ENCODE measurements around the gene BDP1.
"Not testable (repeated sequence)": the region's sequence is repeated elsewhere in the genome, so short reads cannot be mapped to it uniquely, and the experiment has no call there.

BDP1 gene

GRCh38 chr5:71455427-71456361, at the start of gene BDP1:
Gene BDP1, plus strand, starts transcription at chr5:71455651. Its CDS starts 227 bp downstream, at chr5:71455878.
- Histone ChIP-seq H3K36me3 (ENCODE audit: insufficient read depth, low read length) (peaks cover 28% of the 10 kb centered on the region), H3K9ac (ENCODE audit: insufficient read length) (peak within 1 kb of the TSS; percentile 86), H3K9me3 (ENCODE audit: low read depth, low read length) (no peaks in the 10 kb centered on the region), H3K4me3 (peak within 1 kb of the TSS; percentile 96), H3K27ac (peak within 1 kb of the TSS; percentile 75)
- TF ChIP-seq EZH2 (IDR thresholded peaks at IDR 0.05) (no peak), POLR2AphosphoS5 (IDR thresholded peaks at IDR 0.05; ENCODE audit: borderline replicate concordance, low read depth, low read length) (peak; percentile 87)
- no peak for DNase-seq (ENCODE audit: low read depth, low spot score)

GRCh38 chr5:71410088-71410487, 45.4 kb upstream of the BDP1 start:
- H3K36me3 ChIP-seq (ENCODE audit: insufficient read depth, low read length); H3K4me3 ChIP-seq; H3K9ac ChIP-seq (ENCODE audit: insufficient read length); DNase-seq (ENCODE audit: low read depth, low spot score); H3K9me3 ChIP-seq (ENCODE audit: low read depth, low read length); H3K27ac ChIP-seq: not testable (repeated sequence)

- not testable (repeated sequence) for H3K9me3 ChIP-seq (ENCODE audit: low read depth, low read length); H3K4me3 ChIP-seq; H3K36me3 ChIP-seq (ENCODE audit: insufficient read depth, low read length); DNase-seq (ENCODE audit: low read depth, low spot score); H3K9ac ChIP-seq (ENCODE audit: insufficient read length); H3K27ac ChIP-seq
These were observed 39.8 kb upstream of the BDP1 start for GRCh38 chr5:71415626-71416025.

- not testable (repeated sequence) for H3K9me3 ChIP-seq (ENCODE audit: low read depth, low read length); H3K36me3 ChIP-seq (ENCODE audit: insufficient read depth, low read length); H3K4me3 ChIP-seq; H3K27ac ChIP-seq; DNase-seq (ENCODE audit: low read depth, low spot score); H3K9ac ChIP-seq (ENCODE audit: insufficient read length)
These were observed 37.4 kb upstream of the BDP1 start for GRCh38 chr5:71418026-71418425.

- not testable (repeated sequence) for H3K9ac ChIP-seq (ENCODE audit: insufficient read length); DNase-seq (ENCODE audit: low read depth, low spot score); H3K36me3 ChIP-seq (ENCODE audit: insufficient read depth, low read length); H3K9me3 ChIP-seq (ENCODE audit: low read depth, low read length); H3K4me3 ChIP-seq
- peak overlapping the region; percentile 78; the same call in 1 of the 2 replicates for H3K27ac ChIP-seq
These were observed 34.2 kb upstream of the BDP1 start for GRCh38 chr5:71421278-71421677.

- DNase-seq (ENCODE audit: low read depth, low spot score); H3K4me3 ChIP-seq; H3K9ac ChIP-seq (ENCODE audit: insufficient read length); H3K27ac ChIP-seq; H3K36me3 ChIP-seq (ENCODE audit: insufficient read depth, low read length); H3K9me3 ChIP-seq (ENCODE audit: low read depth, low read length): not testable (repeated sequence)
These were observed 31.6 kb upstream of the BDP1 start for GRCh38 chr5:71423896-71424295.

- not testable (repeated sequence) for H3K9me3 ChIP-seq (ENCODE audit: low read depth, low read length); H3K36me3 ChIP-seq (ENCODE audit: insufficient read depth, low read length); H3K4me3 ChIP-seq; H3K9ac ChIP-seq (ENCODE audit: insufficient read length); DNase-seq (ENCODE audit: low read depth, low spot score)
- H3K27ac ChIP-seq: peak overlapping the region; percentile 36; the same call in 1 of the 2 replicates
These were observed 28.6 kb upstream of the BDP1 start for GRCh38 chr5:71426686-71427474.

GRCh38 chr5:71432410-71432809, 23.0 kb upstream of the BDP1 start:
- DNase-seq (ENCODE audit: low read depth, low spot score); H3K27ac ChIP-seq; H3K9me3 ChIP-seq (ENCODE audit: low read depth, low read length); H3K9ac ChIP-seq (ENCODE audit: insufficient read length); H3K4me3 ChIP-seq: not testable (repeated sequence)
- H3K36me3 ChIP-seq (ENCODE audit: insufficient read depth, low read length): peaks cover 27% of the 10 kb centered on the region

GRCh38 chr5:71434825-71435224, 20.6 kb upstream of the BDP1 start:
- DNase-seq (ENCODE audit: low read depth, low spot score): peak; percentile 86
- TF ChIP-seq POLR2AphosphoS5 (IDR thresholded peaks at IDR 0.05; ENCODE audit: borderline replicate concordance, low read depth, low read length): peak; percentile 53; the same call in 1 of the 2 replicates

GRCh38 chr5:71441564-71441963, 13.9 kb upstream of the BDP1 start:
- not testable (repeated sequence) for DNase-seq (ENCODE audit: low read depth, low spot score); H3K9me3 ChIP-seq (ENCODE audit: low read depth, low read length)

More at GRCh38 chr5:71434825-71435224, 20.6 kb upstream of the BDP1 start:
- H3K4me3 ChIP-seq; H3K9ac ChIP-seq (ENCODE audit: insufficient read length); H3K9me3 ChIP-seq (ENCODE audit: low read depth, low read length): not testable (repeated sequence)
- peak overlapping the region; percentile 89 for H3K27ac ChIP-seq
- H3K36me3 ChIP-seq (ENCODE audit: insufficient read depth, low read length): peaks cover 44% of the 10 kb centered on the region

GRCh38 chr5:71443891-71444290, 11.6 kb upstream of the BDP1 start:
- H3K27ac ChIP-seq: peak overlapping the region; percentile 73
- H3K4me3 ChIP-seq: peak overlapping the region; percentile 91
- not testable (repeated sequence) for H3K9me3 ChIP-seq (ENCODE audit: low read depth, low read length)

More at GRCh38 chr5:71441564-71441963, 13.9 kb upstream of the BDP1 start:
- H3K36me3 ChIP-seq (ENCODE audit: insufficient read depth, low read length): peaks cover 51% of the 10 kb centered on the region
- H3K9ac ChIP-seq (ENCODE audit: insufficient read length): not testable (repeated sequence)
- peak overlapping the region; percentile 74 for H3K4me3 ChIP-seq
- H3K27ac ChIP-seq: peak overlapping the region; percentile 42

GRCh38 chr5:71445015-71445414, 10.4 kb upstream of the BDP1 start:
- not testable (repeated sequence) for H3K9me3 ChIP-seq (ENCODE audit: low read depth, low read length); DNase-seq (ENCODE audit: low read depth, low spot score)
- Histone ChIP-seq H3K27ac (peak overlapping the region; percentile 90), H3K4me3 (peak overlapping the region; percentile 91), H3K9ac (ENCODE audit: insufficient read length) (peak overlapping the region; percentile 77), H3K36me3 (ENCODE audit: insufficient read depth, low read length) (peaks cover 25% of the 10 kb centered on the region)

More at GRCh38 chr5:71443891-71444290, 11.6 kb upstream of the BDP1 start:
- peak overlapping the region; percentile 77 for H3K9ac ChIP-seq (ENCODE audit: insufficient read length)
- peaks cover 30% of the 10 kb centered on the region for H3K36me3 ChIP-seq (ENCODE audit: insufficient read depth, low read length)
- not testable (repeated sequence) for DNase-seq (ENCODE audit: low read depth, low spot score)

GRCh38 chr5:71445523-71446152, 9.8 kb upstream of the BDP1 start:
- DNase-seq (ENCODE audit: low read depth, low spot score); H3K9me3 ChIP-seq (ENCODE audit: low read depth, low read length): not testable (repeated sequence)
- Histone ChIP-seq H3K36me3 (ENCODE audit: insufficient read depth, low read length) (peaks cover 20% of the 10 kb centered on the region), H3K27ac (peak overlapping the region; percentile 90), H3K4me3 (peak overlapping the region; percentile 91), H3K9ac (ENCODE audit: insufficient read length) (peak overlapping the region; percentile 77)
